ENCODE results near the gene CERS1.

Gene CERS1

GRCh38 chr19:18895824-18896341, at the start of gene CERS1:
Gene CERS1, minus strand, starts transcription at chr19:18896158. Its CDS starts 86 bp downstream, at chr19:18896072.
- DNase-seq: no peak

GRCh38 chr19:18945297-18945696, 49.3 kb upstream of the CERS1 start:
- no peak for DNase-seq

- no peak for DNase-seq
These were observed 47.5 kb upstream of the CERS1 start for GRCh38 chr19:18943465-18943864.

GRCh38 chr19:18942692-18943091, 46.7 kb upstream of the CERS1 start:
- no peak for DNase-seq

- no peak for DNase-seq
These were observed 45.8 kb upstream of the CERS1 start for GRCh38 chr19:18941628-18942354.

GRCh38 chr19:18940769-18941627, 45.0 kb upstream of the CERS1 start, which contains the start of gene HOMER3:
Gene HOMER3, minus strand, starts transcription at chr19:18941217. Its CDS starts 2,235 bp downstream, at chr19:18938982.
- DNase-seq: peak; percentile 60

GRCh38 chr19:18939922-18940768, 44.2 kb upstream of the CERS1 start:
- DNase-seq: no peak

- no peak for DNase-seq
These were observed 43.2 kb upstream of the CERS1 start for GRCh38 chr19:18939163-18939562.

- DNase-seq: no peak
These were observed 37.3 kb upstream of the CERS1 start for GRCh38 chr19:18933297-18933696.

GRCh38 chr19:18932216-18932841, 36.4 kb upstream of the CERS1 start:
- peak; percentile 82 for DNase-seq

- DNase-seq: no peak
These were observed 35.6 kb upstream of the CERS1 start for GRCh38 chr19:18931316-18932162.

GRCh38 chr19:18929311-18929710, 33.4 kb upstream of the CERS1 start:
- no peak for DNase-seq

GRCh38 chr19:18928018-18928805, 32.3 kb upstream of the CERS1 start:
- no peak for DNase-seq

GRCh38 chr19:18924684-18925213, 28.8 kb upstream of the CERS1 start:
- DNase-seq: no peak

- DNase-seq: no peak
These were observed 26.4 kb upstream of the CERS1 start for GRCh38 chr19:18922228-18922985.

- no peak for DNase-seq
These were observed 25.6 kb upstream of the CERS1 start for GRCh38 chr19:18921593-18921992.

GRCh38 chr19:18920400-18920799, 24.4 kb upstream of the CERS1 start:
- DNase-seq: no peak

- DNase-seq: no peak
These were observed 23.9 kb upstream of the CERS1 start for GRCh38 chr19:18919900-18920214.

GRCh38 chr19:18919086-18919899, 23.3 kb upstream of the CERS1 start, which contains the start of the genes COPE and DDX49:
Gene COPE, minus strand, starts transcription at chr19:18919387. Its CDS starts 39 bp downstream, at chr19:18919348.
Gene DDX49, plus strand, starts transcription at chr19:18919715. Its CDS starts 27 bp downstream, at chr19:18919742.
- DNase-seq: peak; percentile 96

Data from stimulated activated naive CD4-positive, alpha-beta T cell treated with Interleukin-2 at 50 U/mL for 16 hours (primary cell).